Stimulated activated naive CD8-positive, alpha-beta T cell treated with anti-CD3 and anti-CD28 coated beads, Interleukin-15, Interleukin-2, amounts not matched to agents 100 U/mL and 50 U/mL, for 24 hours (primary cell): Measurements from ENCODE around the gene TM2D3.

Source experiments
- ATAC-seq: fragments of 150-1000 bp; cut with Tn5 transposase; one replicate; pipeline ENCODE4 v1.10.0; 2021
- DNase-seq: peaks from one replicate; pipeline ENCODE4 v3.0.0; 2021

TM2D3 gene

DNA sequence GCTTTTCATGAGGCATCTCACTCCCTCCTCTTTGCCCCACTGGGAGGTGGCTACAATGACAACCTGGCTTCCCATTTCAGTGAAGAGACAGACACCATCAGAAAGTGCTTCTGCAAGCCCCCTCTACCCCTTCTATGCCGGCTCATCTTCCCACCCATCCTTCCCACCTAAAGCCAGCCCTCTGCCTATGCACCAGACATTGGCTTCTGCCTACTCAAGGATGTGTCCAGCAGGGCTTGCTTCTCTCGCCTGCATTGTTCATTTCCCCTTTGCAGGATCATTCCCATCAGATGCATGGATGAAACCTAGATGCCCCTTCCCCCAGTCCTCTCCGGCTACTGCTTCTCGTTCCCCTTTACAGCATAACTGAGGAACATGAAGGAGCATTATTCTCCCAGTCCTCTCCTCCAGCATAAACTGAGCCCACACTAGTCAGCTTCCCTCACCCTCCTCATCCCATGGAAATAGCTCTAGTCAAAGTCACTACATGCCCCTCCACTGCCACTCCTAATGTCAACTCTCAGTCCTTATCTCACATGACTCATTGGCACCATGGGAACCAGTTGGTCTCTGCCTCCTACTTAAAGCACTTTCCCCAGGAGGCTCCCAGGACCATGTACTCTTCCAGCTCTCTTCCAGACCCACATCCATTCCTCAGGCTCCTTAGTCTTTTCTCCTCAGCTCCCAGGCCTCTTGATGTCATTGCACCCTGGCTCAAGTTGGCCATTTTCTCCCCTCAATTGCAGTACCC is 47.9 kb downstream of the TM2D3 start:
- no peak for DNase-seq
- no peak for ATAC-seq

DNA sequence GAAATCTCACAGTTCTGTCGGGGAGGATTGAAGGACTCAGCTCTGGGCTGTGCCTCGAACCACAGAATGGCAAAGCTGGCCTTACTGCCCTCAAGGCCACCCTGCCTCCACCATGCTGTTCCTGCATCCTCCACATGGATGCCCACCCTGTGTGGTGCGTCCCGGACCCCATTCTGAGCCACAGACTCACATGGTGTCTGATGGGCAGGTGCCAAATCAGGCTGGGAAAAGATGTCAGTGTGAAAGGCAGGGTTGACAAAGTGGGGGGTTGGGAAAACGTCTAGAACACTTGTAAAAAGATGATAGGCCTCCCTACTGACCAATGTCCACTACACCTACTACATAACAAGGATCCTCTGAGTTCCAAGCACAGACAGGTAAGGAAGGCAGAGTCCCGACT is 49.4 kb downstream of the TM2D3 start:
- no peak for ATAC-seq
- no peak for DNase-seq

- DNase-seq = no peak
- no peak for ATAC-seq
These were observed 52.1 kb downstream of the TM2D3 start for GRCh38 chr15:101600035-101600434.

GRCh38 chr15:101599091-101599490 is 53.1 kb downstream of the TM2D3 start:
- DNase-seq (no peak), ATAC-seq (no peak)

DNA sequence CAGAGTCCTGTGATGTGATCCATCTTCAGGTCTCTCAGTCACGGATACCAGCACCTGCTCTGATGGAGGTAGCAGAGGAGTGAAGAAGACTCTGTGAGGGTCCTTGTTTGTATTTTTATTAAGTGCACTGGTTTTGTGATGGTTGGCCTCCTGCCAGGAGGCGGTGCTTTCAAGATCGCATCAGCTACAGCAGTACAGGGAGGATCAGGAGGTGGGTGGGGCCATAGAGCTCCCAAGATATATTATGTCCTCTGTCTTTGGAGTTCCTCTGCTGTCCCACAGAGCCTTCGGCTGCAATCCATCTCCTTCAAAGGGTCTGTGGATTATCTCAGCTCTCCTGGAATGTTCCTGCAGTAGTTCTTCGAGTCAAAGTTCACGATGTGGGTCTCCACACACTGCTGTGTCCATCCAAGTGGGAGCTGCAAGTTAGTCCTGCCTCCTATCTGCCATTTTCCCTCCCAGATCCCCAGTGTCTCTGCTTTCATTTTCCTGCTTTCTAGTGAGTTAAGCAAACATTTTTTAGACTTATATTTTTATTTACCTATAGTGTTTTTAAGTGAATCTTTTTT is 54.7 kb downstream of the TM2D3 start:
- ATAC-seq = no peak
- no peak for DNase-seq

DNA sequence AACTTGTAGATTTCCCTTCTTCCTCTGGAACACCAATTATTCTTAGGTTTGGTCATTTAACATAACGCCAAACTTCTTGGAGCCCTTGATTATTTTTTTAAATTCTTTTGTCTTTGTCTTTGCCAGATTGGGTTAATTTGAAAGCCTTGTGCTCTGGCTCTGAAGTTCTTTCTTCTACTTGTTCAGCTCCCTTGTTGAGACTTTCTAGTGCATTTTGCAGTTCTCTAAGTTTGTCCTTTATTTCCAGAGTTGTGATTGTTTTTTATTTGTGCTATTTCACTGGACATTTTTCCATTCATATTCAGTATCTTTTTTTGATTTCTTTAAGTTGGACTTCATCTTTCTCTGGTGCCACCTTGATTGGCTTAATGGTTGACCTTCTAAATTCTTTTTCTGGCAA is 55.5 kb downstream of the TM2D3 start:
- DNase-seq (no peak), ATAC-seq (no peak)
